PFSK-1 (cell line): Measurements from ENCODE around the gene SKA2.

Experiments
- POLR2AphosphoS5 ChIP-seq: IDR thresholded peaks from 2 replicates; pipeline ENCODE4 v1.6.1; 2012; ENCODE audit warnings: low read depth, mild to moderate bottlenecking, control low read depth, low read length, moderate library complexity
- TAF1 ChIP-seq: IDR thresholded peaks from 2 replicates; pipeline ENCODE4 v1.6.1; 2012; ENCODE audit warnings: low read length, control low read depth, borderline replicate concordance; ENCODE audit not compliant: insufficient read depth

DNA sequence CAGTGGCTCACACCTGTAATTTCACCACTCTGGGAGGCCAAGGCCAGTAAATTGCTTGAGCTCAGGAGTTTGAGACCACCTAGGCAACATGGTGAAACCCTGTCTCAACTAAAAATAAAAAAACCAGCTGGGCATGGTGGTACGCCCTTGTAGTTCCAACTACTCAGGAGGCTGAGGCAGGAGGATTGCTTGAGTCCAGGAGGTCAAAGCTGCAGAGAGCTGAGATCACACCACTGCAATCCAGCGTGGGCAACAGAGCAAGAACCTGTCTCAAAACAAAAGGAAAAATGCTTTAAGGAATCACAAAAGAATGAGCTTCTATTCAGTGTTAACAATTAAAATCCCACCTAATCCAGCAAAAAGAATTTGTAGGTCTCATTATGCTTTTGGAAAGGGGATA, 6.5 kb upstream of the SKA2 start:
- TF ChIP-seq POLR2AphosphoS5, result no peak
- no peak for TF ChIP-seq TAF1
